Suprapubic skin (tissue), 4 donors: ENCODE measurements around the gene CCDC73. TPM values are rescaled to one million over a fixed set of nuclear protein-coding genes. Genes with fewer than 3 reads are reported as not detected.
"Not testable (repeated sequence)": the region's sequence is repeated elsewhere in the genome, so short reads cannot be mapped to it uniquely, and the experiment has no call there.

Experiments
- DNase-seq, 2 donors: peaks; one replicate each; pipeline ENCODE4 v3.0.0-alpha.2; 2019; ENCODE audit warnings: low spot score in 2 of 2
- H3K27ac ChIP-seq: fragments of 200-600 bp; sonication (generic); one replicate; pipeline ENCODE4 v1.5.1; 2019
- H3K27me3 ChIP-seq: fragments of 200-600 bp; sonication (generic); one replicate; pipeline ENCODE4 v1.5.1; 2019
- H3K36me3 ChIP-seq: fragments of 200-600 bp; sonication (generic); one replicate; pipeline ENCODE4 v1.5.1; 2019
- H3K4me1 ChIP-seq: fragments of 200-600 bp; sonication (generic); one replicate; pipeline ENCODE4 v1.5.1; 2019
- H3K4me3 ChIP-seq: fragments of 200-600 bp; sonication (generic); one replicate; pipeline ENCODE4 v1.5.1; 2019; ENCODE audit warnings: mild to moderate bottlenecking
- H3K9me3 ChIP-seq: fragments of 200-600 bp; sonication (generic); one replicate; pipeline ENCODE4 v1.5.1; 2019
- CTCF ChIP-seq, 2 donors: fragments of 200-600 bp in 1 of 2; fragments of 450-650 bp in 1 of 2; sonication (generic) in 1 of 2; IDR thresholded peaks; one replicate each; pipeline ENCODE4 v1.5.1; 2016 to 2019; ENCODE audit warnings: antibody characterized with exemption in 2 of 2, mild to moderate bottlenecking in 1 of 2, moderate library complexity in 1 of 2
- EP300 ChIP-seq: sonication (generic); formaldehyde crosslinking; IDR thresholded peaks from one replicate; pipeline ENCODE4 v1.6.1; 2017; ENCODE audit warnings: antibody characterized with exemption
- POLR2A ChIP-seq, 2 donors: fragments of 450-650 bp; IDR thresholded peaks; one replicate each; pipeline ENCODE4 v1.6.1; 2017; ENCODE audit warnings: antibody characterized with exemption in 2 of 2, mild to moderate bottlenecking in 2 of 2, moderate library complexity in 2 of 2
- POLR2AphosphoS5 ChIP-seq, 3 donors: sonication (generic); formaldehyde crosslinking; IDR thresholded peaks; one replicate each; pipeline ENCODE4 v1.6.1; 2017; ENCODE audit warnings: antibody characterized with exemption in 3 of 3
- WGBS: methylation state at CpG from one replicate; pipeline ENCODE4 v1.1.5; 2018; 5-methylcytosine and 5-hydroxymethylcytosine counted together
- total RNA-seq, 4 donors: library from RNA; depleted of rRNA; stranded (reverse); fragments of >200 nt; gene quantifications; one replicate each; pipeline ENCODE4 v1.1.0, GENCODE V29; 2016

Gene CCDC73
- total RNA-seq, 4 donors from 2014 or later: not detected

GRCh38 chr11:32829157-32829679 lies 34.8 kb upstream of the CCDC73 start:
- Histone ChIP-seq H3K27ac (peak overlapping the region; percentile 83), H3K9me3 (no peaks in the 10 kb centered on the region), H3K27me3 (no peaks in the 10 kb centered on the region), H3K4me1 (peaks cover 20% of the 10 kb centered on the region), H3K4me3 (peak overlapping the region; percentile 64), H3K36me3 (no peaks in the 10 kb centered on the region)
- no peak for TF ChIP-seq EP300
- TF ChIP-seq POLR2A (IDR thresholded peaks at IDR 0.05): no peak
- no peak for TF ChIP-seq CTCF (IDR thresholded peaks at IDR 0.05)
- TF ChIP-seq POLR2AphosphoS5 (IDR thresholded peaks at IDR 0.05): no peak
- WGBS: 3% methylated on average over 11 of the region's 12 CpGs
- DNase-seq: no peak

- Histone ChIP-seq H3K27ac (no peak overlapping the region), H3K4me3 (no peak overlapping the region), H3K4me1 (peaks cover 20% of the 10 kb centered on the region), H3K9me3 (no peaks in the 10 kb centered on the region), H3K27me3 (no peaks in the 10 kb centered on the region), H3K36me3 (no peaks in the 10 kb centered on the region)
- no peak for TF ChIP-seq CTCF (IDR thresholded peaks at IDR 0.05)
- TF ChIP-seq POLR2AphosphoS5 (IDR thresholded peaks at IDR 0.05): no peak
- no peak for TF ChIP-seq POLR2A (IDR thresholded peaks at IDR 0.05)
- TF ChIP-seq EP300: no peak
- DNase-seq: no peak
- WGBS: 78% methylated on average over 1 of the region's 1 CpG
Measured at GRCh38 chr11:32827276-32827675, 32.8 kb upstream of the CCDC73 start.

GRCh38 chr11:32826113-32826512 lies 31.7 kb upstream of the CCDC73 start:
- Histone ChIP-seq H3K36me3 (no peaks in the 10 kb centered on the region), H3K27ac (no peak overlapping the region), H3K9me3 (no peaks in the 10 kb centered on the region), H3K27me3 (no peaks in the 10 kb centered on the region), H3K4me3 (no peak overlapping the region), H3K4me1 (peaks cover 20% of the 10 kb centered on the region)
- 58% methylated on average over 3 of the region's 3 CpGs for WGBS
- TF ChIP-seq POLR2A (IDR thresholded peaks at IDR 0.05) (no peak), POLR2AphosphoS5 (IDR thresholded peaks at IDR 0.05) (no peak), CTCF (IDR thresholded peaks at IDR 0.05) (no peak), EP300 (no peak)
- DNase-seq: no peak

GRCh38 chr11:32823617-32824016 lies 29.2 kb upstream of the CCDC73 start:
- not testable (repeated sequence) for DNase-seq, H3K4me3 ChIP-seq, H3K27me3 ChIP-seq, H3K4me1 ChIP-seq, H3K27ac ChIP-seq, H3K9me3 ChIP-seq, H3K36me3 ChIP-seq
- 86% methylated on average over 3 of the region's 3 CpGs for WGBS

- Histone ChIP-seq H3K4me1 (no peaks in the 10 kb centered on the region), H3K27me3 (no peaks in the 10 kb centered on the region), H3K9me3 (no peaks in the 10 kb centered on the region), H3K27ac (no peak overlapping the region), H3K36me3 (no peaks in the 10 kb centered on the region), H3K4me3 (no peak overlapping the region)
- 68% methylated on average over 5 of the region's 5 CpGs for WGBS
- TF ChIP-seq POLR2AphosphoS5 (IDR thresholded peaks at IDR 0.05) (no peak), CTCF (IDR thresholded peaks at IDR 0.05) (no peak), EP300 (no peak), POLR2A (IDR thresholded peaks at IDR 0.05) (no peak)
- DNase-seq: no peak
Measured at GRCh38 chr11:32821917-32822560, 27.6 kb upstream of the CCDC73 start.

- TF ChIP-seq CTCF (IDR thresholded peaks at IDR 0.05): no peak
- no peak for TF ChIP-seq POLR2AphosphoS5 (IDR thresholded peaks at IDR 0.05)
- TF ChIP-seq EP300: no peak
- TF ChIP-seq POLR2A (IDR thresholded peaks at IDR 0.05): no peak
- H3K4me1 ChIP-seq: no peaks in the 10 kb centered on the region
- no peak overlapping the region for H3K27ac ChIP-seq
- no peak for DNase-seq
- no peaks in the 10 kb centered on the region for H3K27me3 ChIP-seq
- H3K9me3 ChIP-seq: no peaks in the 10 kb centered on the region
- H3K36me3 ChIP-seq: no peaks in the 10 kb centered on the region
- no peak overlapping the region for H3K4me3 ChIP-seq
Measured at GRCh38 chr11:32821517-32821916, 27.1 kb upstream of the CCDC73 start.
